Stimulated activated CD4-positive, alpha-beta T cell treated with anti-CD3 and anti-CD28 coated beads, Interleukin-4, amount 100 ng/mL, for 24 hours (primary cell): ENCODE measurements around the gene PPP1CA.

Experiments used
- DNase-seq: peaks from one replicate; pipeline ENCODE4 v3.0.0-alpha.2; 2020

PPP1CA gene

GRCh38 chr11:67379061-67380058 lies 22.3 kb downstream of the PPP1CA start:
- DNase-seq, result no peak

GRCh38 chr11:67378544-67378943 lies 23.1 kb downstream of the PPP1CA start:
- DNase-seq, result no peak

- DNase-seq, result no peak
Observed at GRCh38 chr11:67376873-67377808, 24.5 kb downstream of the PPP1CA start.

DNA sequence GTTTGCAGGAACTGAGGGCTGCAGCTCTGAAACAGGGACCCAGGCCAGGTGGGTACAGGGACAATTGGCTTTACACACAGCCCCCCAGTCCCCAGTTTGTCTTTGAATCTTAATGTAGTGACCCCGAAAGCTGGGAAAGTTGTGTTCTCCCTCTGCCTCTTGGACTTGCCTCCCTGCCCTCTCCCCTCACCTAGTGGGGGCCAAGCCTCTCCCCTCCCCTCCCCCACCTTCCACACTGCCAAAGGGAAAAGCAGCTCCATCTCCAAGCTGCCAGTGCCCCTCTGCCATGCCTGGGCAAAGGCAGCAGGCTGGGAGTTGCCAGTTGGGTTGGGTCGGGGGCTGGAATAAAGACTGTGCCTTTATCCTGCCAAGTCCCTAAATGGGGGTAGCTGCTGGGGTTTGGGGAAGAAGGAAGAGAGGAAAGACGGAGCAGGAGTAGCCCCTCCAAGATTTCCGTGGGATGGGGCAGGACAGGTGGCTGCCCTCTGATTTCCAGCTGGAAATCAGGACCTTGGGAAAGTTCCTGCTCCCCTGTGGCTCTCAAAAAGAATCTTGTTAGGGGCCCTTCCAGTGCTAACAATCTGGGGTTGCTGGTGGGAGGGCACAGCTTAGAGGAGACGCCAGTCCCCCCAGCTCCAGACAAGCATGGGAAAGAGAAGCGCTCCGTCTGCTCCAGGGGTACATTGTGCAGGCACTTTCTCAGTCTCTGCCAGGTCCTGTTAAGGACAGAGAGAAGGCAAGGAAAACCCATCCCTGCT lies 25.4 kb downstream of the PPP1CA start:
- DNase-seq, result no peak

DNA sequence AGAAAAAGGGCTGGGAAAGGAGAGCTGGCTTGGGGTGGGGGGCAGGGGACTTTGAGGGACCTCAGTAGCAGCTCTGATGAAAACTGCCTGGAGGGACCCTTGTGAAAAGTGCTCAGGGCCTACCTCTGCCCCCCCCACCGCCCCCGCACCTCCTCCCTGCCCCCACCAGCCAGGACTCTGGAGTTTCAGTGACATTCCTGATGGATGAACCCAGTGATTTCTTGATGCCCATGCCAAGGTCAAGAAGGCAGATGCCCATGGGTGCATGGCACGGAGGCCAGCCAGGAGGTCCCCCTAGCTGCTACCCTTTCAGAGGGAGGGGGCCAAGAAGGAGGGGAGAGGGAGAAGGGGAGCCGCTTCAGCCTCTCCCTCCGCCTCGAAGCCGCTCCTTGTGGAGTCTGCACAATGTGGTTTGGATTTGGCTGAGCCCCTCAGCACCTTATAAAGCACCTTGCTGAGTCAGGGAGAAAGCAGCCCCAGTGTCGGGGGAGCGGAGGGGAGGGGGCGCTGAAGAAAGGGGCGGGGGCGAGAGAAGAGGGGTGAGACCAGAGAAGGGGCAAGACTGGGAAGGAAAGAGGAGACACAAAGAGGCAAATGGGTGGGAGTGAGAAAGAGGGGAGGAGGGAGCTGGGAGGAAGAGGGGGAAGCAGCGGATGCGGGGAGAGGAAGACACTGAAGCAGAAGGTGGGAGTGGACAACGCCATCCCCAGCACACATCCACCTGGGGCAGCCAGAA lies 26.2 kb downstream of the PPP1CA start:
- DNase-seq, result no peak

DNA sequence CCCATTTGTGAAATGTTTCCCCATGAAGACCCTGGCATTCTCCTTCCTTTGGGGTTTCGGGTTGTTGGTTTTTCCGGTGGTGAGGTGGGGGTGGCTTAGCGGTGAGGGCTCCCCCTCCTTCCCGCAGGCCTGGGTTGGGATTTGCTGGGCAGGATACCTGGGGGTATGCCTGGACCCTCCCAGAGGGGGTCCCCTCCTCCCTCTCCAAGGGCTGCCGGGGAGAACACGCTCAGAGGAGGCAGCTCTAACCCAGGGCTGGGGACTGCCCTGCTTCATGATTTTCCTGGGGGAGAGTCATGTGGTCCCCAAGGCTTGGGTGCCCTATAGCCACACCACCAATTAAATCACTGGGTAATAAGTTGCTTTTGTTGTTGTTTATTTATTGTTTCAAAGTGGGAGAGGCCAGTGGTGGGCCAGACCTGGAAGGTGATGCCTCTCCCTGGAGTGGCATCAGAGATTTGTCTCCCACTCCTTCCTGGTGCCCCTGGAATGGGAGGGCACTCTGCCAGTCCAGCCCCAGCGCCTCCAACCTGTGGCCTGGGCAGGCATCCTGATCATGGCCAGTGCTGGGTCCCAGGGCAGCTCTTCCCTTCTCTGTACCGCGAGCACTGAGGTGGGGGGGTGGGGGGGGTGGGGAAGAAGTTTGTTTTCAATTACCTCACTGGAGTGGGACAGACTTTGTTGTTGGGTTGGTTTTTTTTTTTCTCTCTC lies 26.9 kb downstream of the PPP1CA start:
- DNase-seq, result no peak

- DNase-seq, result peak; percentile 65
Observed at GRCh38 chr11:67373648-67374570, 27.7 kb downstream of the PPP1CA start.

- DNase-seq, result peak; percentile 24
Observed at GRCh38 chr11:67372993-67373647, 28.5 kb downstream of the PPP1CA start, which contains the start of gene CLCF1. TSS of gene CLCF1 (minus strand) at chr11:67373598. CDS start at chr11:67373539, 59 bp downstream.

GRCh38 chr11:67372321-67372992 lies 29.2 kb downstream of the PPP1CA start:
- DNase-seq, result no peak

GRCh38 chr11:67371911-67372320 lies 29.7 kb downstream of the PPP1CA start:
- DNase-seq, result no peak

GRCh38 chr11:67371189-67371910 lies 30.3 kb downstream of the PPP1CA start:
- DNase-seq, result no peak

GRCh38 chr11:67370351-67371076 lies 31.1 kb downstream of the PPP1CA start:
- no peak for DNase-seq

DNA sequence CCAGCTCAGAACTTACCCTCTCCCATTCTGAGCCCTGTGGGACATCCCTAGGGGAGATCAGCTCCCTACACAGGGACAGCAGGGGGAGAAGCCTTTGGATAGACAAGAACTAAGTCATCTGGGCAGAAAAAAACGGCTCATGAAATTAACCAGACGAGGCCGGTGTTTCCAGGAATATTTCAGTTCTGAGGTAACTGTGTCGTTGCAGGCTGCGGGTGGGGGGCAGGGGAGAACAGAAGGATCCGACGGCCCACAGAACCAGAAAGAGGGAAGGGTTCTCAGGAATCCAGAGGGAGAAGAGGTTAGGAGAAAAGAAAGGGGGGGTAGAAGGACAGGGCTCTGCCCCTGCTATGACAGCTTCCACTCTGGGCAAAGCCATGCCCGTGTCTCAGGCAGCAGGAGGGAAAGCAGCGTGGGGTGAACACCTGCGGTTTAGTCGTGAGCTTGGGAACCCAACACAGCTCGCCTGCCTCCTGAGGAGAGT lies 31.8 kb downstream of the PPP1CA start:
- no peak for DNase-seq

GRCh38 chr11:67369275-67369674 lies 32.4 kb downstream of the PPP1CA start:
- no peak for DNase-seq

GRCh38 chr11:67368621-67369020 lies 33.0 kb downstream of the PPP1CA start:
- DNase-seq, result peak; percentile 37

- DNase-seq, result no peak
Observed at GRCh38 chr11:67367761-67368227, 33.9 kb downstream of the PPP1CA start.
